Sciatic nerve (tissue), 2 donors: ENCODE data around the gene GPBAR1. TPM values are rescaled to one million over a fixed set of nuclear protein-coding genes. Genes with fewer than 3 reads are reported as not detected.
"Not testable (repeated sequence)": the region's sequence is repeated elsewhere in the genome, so short reads cannot be mapped to it uniquely, and the experiment has no call there.

ENCODE experiments used
- ATAC-seq: fragments of 200-7000 bp; cut with Tn5 transposase; one replicate; pipeline ENCODE4 v1.9.1; 2020; ENCODE audit warnings: mild to moderate bottlenecking, moderate library complexity
- DNase-seq: peaks from one replicate; pipeline ENCODE4 v3.0.0-alpha.2; 2020; ENCODE audit warnings: low spot score
- intact Hi-C: fragments of 100-400 bp; cut with DNase I; formaldehyde crosslinking; loops from one replicate; pipeline ENCODE4 v1.14.2; 2022
- microRNA-seq: library from miRNA; unstranded; fragments of <30 nt; microRNA quantifications from one replicate; pipeline ENCODE4 v1.2.0, GENCODE V29; 2020
- total RNA-seq: library from RNA; stranded (reverse); fragmentation: NEBNext Ultra II Directional; extraction: Animal tissue kit (Norgen Biotek cat#: 25700); gene quantifications from one replicate; pipeline ENCODE4 v1.2.1, GENCODE V29; 2021
- donor health status: DM: no; HTN: no; CAD: no.
- donor health status: DM: no; HTN: no; CAD: no.

Gene GPBAR1
- total RNA-seq, 1 donor from 2014 or later = 0.94 TPM

- intact Hi-C loops = no loop called here
- DNase-seq (no peak), ATAC-seq (no peak)
Observed at GRCh38 chr2:218295029-218295428, 34.2 kb downstream of the GPBAR1 start.

- ATAC-seq (no peak), DNase-seq (no peak)
Observed at GRCh38 chr2:218296200-218296599, 35.4 kb downstream of the GPBAR1 start.

DNA sequence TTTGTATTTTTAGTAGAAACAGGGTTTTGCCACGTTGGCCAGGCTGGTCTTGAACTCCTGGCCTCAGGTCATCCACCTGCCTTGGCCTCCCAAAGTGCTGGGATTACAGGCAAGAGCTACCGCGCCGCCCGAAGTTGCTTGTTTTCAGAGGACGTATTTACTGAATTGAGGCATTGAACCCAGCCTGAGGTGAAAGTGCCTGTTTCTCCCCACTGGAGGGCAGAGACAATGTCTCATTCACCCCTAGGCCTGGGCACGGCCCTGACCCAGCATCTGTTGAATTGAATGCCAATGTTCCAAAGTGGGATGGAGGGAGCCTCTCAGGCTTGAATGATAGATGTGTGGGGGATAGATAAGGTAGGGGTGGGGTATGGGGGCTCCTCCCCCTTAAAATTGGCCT lies 36.0 kb downstream of the GPBAR1 start:
- intact Hi-C loops = no loop called here
- ATAC-seq = no peak
- no peak for DNase-seq

More at GRCh38 chr2:218296200-218296599, 35.4 kb downstream of the GPBAR1 start:
- intact Hi-C loops = no loop called here

DNA sequence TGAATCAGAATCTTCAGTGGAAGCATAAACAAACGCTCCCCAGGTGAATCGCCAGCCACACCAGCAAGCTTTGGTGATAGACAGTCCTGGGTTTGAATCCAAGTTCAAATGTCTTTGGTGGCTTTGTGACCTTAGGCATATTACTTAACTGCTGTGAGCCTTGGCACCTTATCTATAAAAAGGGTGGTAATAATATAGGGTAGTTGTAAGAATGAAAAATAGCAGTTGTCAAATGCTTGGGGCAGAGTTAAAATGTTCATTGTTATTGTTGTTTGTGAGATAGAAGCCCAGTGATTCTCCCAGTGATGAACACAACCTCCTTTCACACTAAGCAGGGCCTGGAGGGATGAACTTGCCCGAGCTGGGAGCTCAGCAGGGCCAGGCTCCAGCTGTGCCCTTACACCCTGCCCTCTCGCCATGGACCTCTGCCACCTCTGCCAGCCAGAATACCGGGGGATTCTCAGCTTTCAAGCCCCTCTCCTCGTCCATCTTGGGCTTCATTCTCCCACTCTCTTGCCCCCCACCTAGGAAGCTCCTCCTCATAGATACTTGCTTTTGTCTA lies 37.6 kb downstream of the GPBAR1 start:
- no peak for DNase-seq
- intact Hi-C loops = no loop called here
- ATAC-seq = no peak

DNA sequence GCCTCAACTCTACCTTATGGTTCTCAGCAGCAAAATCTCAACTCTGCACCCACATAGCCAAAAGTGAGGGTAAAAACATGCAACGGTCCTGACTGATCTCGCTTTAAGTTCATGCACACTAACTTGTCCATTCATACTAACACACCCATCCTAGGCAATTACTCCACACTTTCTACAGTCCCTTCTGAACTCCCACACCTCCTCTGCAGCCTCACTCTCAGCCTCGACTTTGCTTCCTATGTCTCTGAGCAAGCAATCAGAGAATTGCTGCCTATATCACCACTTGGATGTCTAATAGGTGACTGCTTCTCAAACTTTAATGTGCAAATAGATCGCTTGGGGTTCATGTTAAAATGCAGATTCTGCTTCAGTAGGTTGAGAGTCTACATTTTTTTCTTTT lies 39.3 kb downstream of the GPBAR1 start:
- intact Hi-C loops = loop anchor here (10.0 kb wide), 1 partner anchor 165 kb away; no protein-coding TSS in a partner anchor
- ATAC-seq (no peak), DNase-seq (no peak)

- ATAC-seq (peak; percentile 83), DNase-seq (peak; percentile 92)
- intact Hi-C loops = loop anchor here (10.0 kb wide), 1 partner anchor 164 kb away; no protein-coding TSS in a partner anchor
Observed at GRCh38 chr2:218301176-218301819, 40.5 kb downstream of the GPBAR1 start.

DNA sequence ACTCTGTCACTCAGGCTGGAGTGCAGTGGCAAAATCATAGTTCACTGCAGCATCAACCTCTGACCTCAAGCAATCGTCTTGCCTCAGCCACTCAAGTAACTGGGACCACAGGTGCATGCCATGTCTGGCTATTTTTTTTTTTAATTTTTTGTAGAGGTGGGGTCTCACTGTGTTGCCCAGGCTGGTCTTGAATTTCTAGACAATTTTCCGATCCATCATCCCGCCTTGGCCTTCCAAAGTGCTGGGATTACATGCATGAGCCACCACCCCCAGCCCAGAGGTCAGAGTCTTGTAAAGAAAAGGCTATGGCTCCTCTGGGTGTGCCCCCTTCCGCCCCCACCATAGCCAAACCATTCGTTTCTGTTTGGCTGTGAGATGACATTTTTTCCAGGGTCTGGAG lies 44.6 kb downstream of the GPBAR1 start:
- no peak for DNase-seq
- intact Hi-C loops = loop anchor here (5.0 to 10.0 kb wide), 2 partner anchors 87 to 159 kb away; no protein-coding TSS in a partner anchor
- no peak for ATAC-seq

DNA sequence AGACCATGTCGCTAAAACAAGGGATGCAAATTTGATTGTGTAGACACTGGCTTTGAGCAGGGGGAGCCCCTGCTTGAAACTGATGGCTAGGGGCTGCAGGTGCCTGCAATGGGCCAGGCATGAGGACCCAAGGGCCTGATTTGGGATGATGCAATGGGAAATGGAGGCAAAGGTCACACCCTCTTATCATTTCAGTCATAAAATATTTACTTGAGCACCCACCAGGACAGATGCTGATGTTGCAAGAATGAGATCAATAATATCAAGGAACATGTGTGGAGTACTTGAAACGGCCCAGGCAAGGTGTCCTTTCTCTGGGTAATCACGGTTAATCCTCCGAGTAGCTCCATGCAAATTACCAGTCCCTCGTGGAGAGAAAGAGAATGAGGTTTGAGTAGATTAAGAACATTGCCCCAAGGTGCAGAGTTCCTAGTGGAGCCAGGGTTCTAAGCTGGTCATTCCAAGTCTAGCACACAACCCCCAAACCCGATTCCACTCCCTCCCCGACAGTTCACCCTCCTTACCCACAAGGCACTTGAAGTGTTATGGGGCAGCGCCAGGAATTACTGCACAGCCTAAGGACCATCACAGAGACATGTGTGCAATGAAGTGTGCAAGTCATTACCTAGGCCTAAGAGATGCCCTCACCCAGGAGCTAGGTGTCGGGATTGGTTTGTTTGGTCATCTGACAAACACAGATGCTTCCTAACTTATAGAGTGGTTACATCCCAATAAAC lies 45.5 kb downstream of the GPBAR1 start:
- ATAC-seq (no peak), DNase-seq (no peak)
- intact Hi-C loops = loop anchor here (5.0 to 10.0 kb wide), 2 partner anchors 86 to 158 kb away; no protein-coding TSS in a partner anchor

- intact Hi-C loops = loop anchor here (5.0 to 10.0 kb wide), 2 partner anchors 85 to 157 kb away; no protein-coding TSS in a partner anchor
- ATAC-seq = no peak
- no peak for DNase-seq
Observed at GRCh38 chr2:218307415-218308090, 46.7 kb downstream of the GPBAR1 start.

DNA sequence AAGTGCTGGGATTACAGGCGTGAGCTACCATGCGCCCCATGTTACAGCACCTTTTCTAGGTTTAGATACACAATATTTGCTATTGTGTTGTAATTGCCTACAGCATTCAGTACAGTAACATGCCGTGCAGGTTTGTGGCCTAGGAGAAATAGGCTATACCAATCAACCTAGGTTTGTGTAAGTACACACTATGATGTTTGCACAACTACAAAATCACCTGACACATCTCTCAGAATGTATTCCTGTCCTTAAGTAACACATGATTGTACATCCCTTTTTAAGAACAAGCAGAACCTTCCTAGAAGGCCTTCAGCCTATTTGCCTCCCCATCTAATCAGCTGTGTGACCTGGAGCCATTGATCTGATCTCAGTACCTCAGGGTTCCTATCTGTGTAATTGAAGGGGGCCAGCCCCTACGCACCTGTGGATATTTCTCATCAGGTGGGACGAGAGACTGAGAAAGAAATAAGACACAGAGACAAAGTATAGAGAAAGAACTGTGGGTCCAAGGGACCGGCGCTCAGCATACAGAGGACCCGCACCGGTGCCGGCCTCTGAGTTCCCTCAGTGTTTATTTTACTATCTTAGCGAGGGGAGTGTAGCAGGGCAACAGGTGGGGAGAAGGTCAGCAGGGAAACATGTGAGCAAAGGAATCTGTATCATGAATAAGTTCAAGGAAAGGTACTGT lies 50.2 kb downstream of the GPBAR1 start:
- intact Hi-C loops = no loop called here
- DNase-seq = no peak
- ATAC-seq = no peak

- ATAC-seq, DNase-seq, intact Hi-C loops: not testable (repeated sequence)
Observed at GRCh38 chr2:218311541-218312266, 50.9 kb downstream of the GPBAR1 start.

- intact Hi-C loops = no loop called here
- no peak for ATAC-seq
Observed at GRCh38 chr2:218312267-218312756, 51.5 kb downstream of the GPBAR1 start.

GRCh38 chr2:218313356-218313755 lies 52.5 kb downstream of the GPBAR1 start:
- intact Hi-C loops = loop anchor here (1.0 kb wide), 1 partner anchor 29 kb away; no protein-coding TSS in a partner anchor
- DNase-seq (no peak), ATAC-seq (no peak)

More at GRCh38 chr2:218312267-218312756, 51.5 kb downstream of the GPBAR1 start:
- no peak for DNase-seq

Small RNA genes lying within 50 kb of the gene (microRNA-seq; reads per million reads assigned to microRNA genes)
- 2.9 reads per million for gene MIR6513

Other genes with a start within 250 kb of the GPBAR1 start
- 0.36 TPM for gene RUFY4, start 191.8 kb upstream of the GPBAR1 start, total RNA-seq
- 9.1 TPM for gene CXCR2, start 135.0 kb upstream of the GPBAR1 start, total RNA-seq
- 4.9 TPM for gene CXCR1, start 94.1 kb upstream of the GPBAR1 start, total RNA-seq
- gene ARPC2, start 43.8 kb upstream of the GPBAR1 start, total RNA-seq = 243 TPM
- gene AAMP, start 9.1 kb downstream of the GPBAR1 start, total RNA-seq = 59.9 TPM
- 56.3 TPM for gene PNKD, start 9.5 kb downstream of the GPBAR1 start, total RNA-seq
- gene TMBIM1, start 31.5 kb downstream of the GPBAR1 start, total RNA-seq = 211 TPM
- gene CATIP, start 95.8 kb downstream of the GPBAR1 start, total RNA-seq = not detected
- gene SLC11A1, start 121.3 kb downstream of the GPBAR1 start, total RNA-seq = 36.6 TPM
- 148 TPM for gene CTDSP1, start 138.9 kb downstream of the GPBAR1 start, total RNA-seq
- gene VIL1, start 158.1 kb downstream of the GPBAR1 start, total RNA-seq = not detected